HEK293 (cell line): ENCODE measurements around the gene CDKAL1.

Source experiments
- CTCF ChIA-PET: fragments of 350-600 bp; formaldehyde crosslinking; extraction: SDS; loops from one replicate; lab custom pipeline; 2021; ENCODE audit warnings: antibody characterized with exemption; lab: Yijun Ruan, JAX
- POLR2A ChIA-PET: fragments of 300-600 bp; formaldehyde crosslinking; extraction: SDS; loops from one replicate; lab custom pipeline; 2020; ENCODE audit warnings: antibody characterized with exemption, inconsistent platforms; lab: Yijun Ruan, JAX
- H3K27ac ChIP-seq: fragments of 200-500 bp; sonication (Bioruptor generic); 2 replicates; pipeline ENCODE4 v1.5.1; 2014; ENCODE audit warnings: low read depth, low read length, control low read depth, inconsistent platforms; ENCODE audit errors: extremely low read depth
- H3K36me3 ChIP-seq, 2 experiments: fragments of 200-500 bp in 1 of 2; sonication (Bioruptor generic) in 1 of 2; 1 replicate in 1 of 2; 2 replicates in 1 of 2; pipeline ENCODE4 v1.5.1; 2014 to 2017; ENCODE audit warnings: inconsistent platforms in 2 of 2, low read length in 2 of 2; ENCODE audit not compliant: control insufficient read depth in 2 of 2, insufficient read depth in 1 of 2
- H3K4me1 ChIP-seq: fragments of 200-500 bp; sonication (Bioruptor generic); 2 replicates; pipeline ENCODE4 v1.5.1; 2014; ENCODE audit warnings: mild to moderate bottlenecking, low read length, inconsistent platforms; ENCODE audit not compliant: control insufficient read depth, insufficient read depth
- H3K4me3 ChIP-seq: 2 replicates; pipeline ENCODE4 v1.5.1; 2011; ENCODE audit warnings: low read depth, mild to moderate bottlenecking, control low read depth, low read length, moderate library complexity
- H3K9me3 ChIP-seq: fragments of 200-500 bp; sonication (Bioruptor generic); 2 replicates; pipeline ENCODE4 v1.5.1; 2014; ENCODE audit warnings: low read depth, low read length, inconsistent platforms; ENCODE audit not compliant: control insufficient read depth, insufficient read depth
- FEZF1 ChIP-seq: fragments of 450-650 bp; formaldehyde crosslinking; IDR thresholded peaks from 2 replicates; pipeline ENCODE4 v1.5.1; 2016; ENCODE audit warnings: missing biosample characterization, missing genetic modification characterization
- HOXD13 ChIP-seq: sonication (generic); formaldehyde crosslinking; IDR thresholded peaks from 2 replicates; pipeline ENCODE4 v1.8.0; 2022; ENCODE audit warnings: missing genetic modification reagents, borderline replicate concordance
- KLF7 ChIP-seq: fragments of 450-650 bp; formaldehyde crosslinking; IDR thresholded peaks from 2 replicates; pipeline ENCODE4 v1.5.1; 2016; ENCODE audit warnings: missing biosample characterization, missing genetic modification characterization, borderline replicate concordance
- KLF8 ChIP-seq: fragments of 450-650 bp; formaldehyde crosslinking; IDR thresholded peaks from 2 replicates; pipeline ENCODE4 v1.5.1; 2016; ENCODE audit warnings: missing biosample characterization, missing genetic modification characterization
- SP7 ChIP-seq: fragments of 450-650 bp; formaldehyde crosslinking; IDR thresholded peaks from 2 replicates; pipeline ENCODE4 v1.5.1; 2016; ENCODE audit warnings: missing biosample characterization, missing genetic modification characterization
- ZBTB48 ChIP-seq: fragments of 450-650 bp; formaldehyde crosslinking; IDR thresholded peaks from 2 replicates; pipeline ENCODE4 v1.5.1; 2016; ENCODE audit warnings: missing biosample characterization, missing genetic modification characterization
- ZFHX2 ChIP-seq: fragments of 450-650 bp; formaldehyde crosslinking; conservative IDR thresholded peaks from 2 replicates; pipeline ENCODE4 v1.5.1; 2016; ENCODE audit warnings: missing biosample characterization, missing genetic modification characterization
- ZNF140 ChIP-seq: fragments of 450-650 bp; formaldehyde crosslinking; IDR thresholded peaks from 2 replicates; pipeline ENCODE4 v1.5.1; 2016; ENCODE audit warnings: missing biosample characterization, missing genetic modification characterization
- ZNF184 ChIP-seq: fragments of 450-650 bp; IDR thresholded peaks from 2 replicates; pipeline ENCODE4 v1.5.1; 2018; ENCODE audit warnings: missing biosample characterization, mild to moderate bottlenecking, missing genetic modification characterization
- ZNF394 ChIP-seq: fragments of 450-650 bp; formaldehyde crosslinking; IDR thresholded peaks from 2 replicates; pipeline ENCODE4 v1.5.1; 2016; ENCODE audit warnings: missing biosample characterization, missing genetic modification characterization, mild to moderate bottlenecking, moderate library complexity, borderline replicate concordance
- ZNF530 ChIP-seq: fragments of 450-650 bp; formaldehyde crosslinking; IDR thresholded peaks from 2 replicates; pipeline ENCODE4 v1.5.1; 2016; ENCODE audit warnings: low read depth, missing biosample characterization, missing genetic modification characterization
- ZNF571 ChIP-seq: fragments of 450-650 bp; formaldehyde crosslinking; IDR thresholded peaks from 2 replicates; pipeline ENCODE4 v1.5.0; 2017; ENCODE audit warnings: missing biosample characterization, missing genetic modification characterization
- ZNF645 ChIP-seq: fragments of 450-650 bp; formaldehyde crosslinking; IDR thresholded peaks from 2 replicates; pipeline ENCODE4; 2016; ENCODE audit warnings: missing biosample characterization, missing genetic modification characterization
- ZNF670 ChIP-seq: fragments of 450-650 bp; formaldehyde crosslinking; IDR thresholded peaks from 2 replicates; pipeline ENCODE4 v1.5.1; 2016; ENCODE audit warnings: missing biosample characterization, missing genetic modification characterization, low read depth
- ZNF837 ChIP-seq: fragments of 450-650 bp; formaldehyde crosslinking; IDR thresholded peaks from 2 replicates; pipeline ENCODE4 v1.5.1; 2016; ENCODE audit warnings: missing biosample characterization, missing genetic modification characterization

Gene CDKAL1

DNA sequence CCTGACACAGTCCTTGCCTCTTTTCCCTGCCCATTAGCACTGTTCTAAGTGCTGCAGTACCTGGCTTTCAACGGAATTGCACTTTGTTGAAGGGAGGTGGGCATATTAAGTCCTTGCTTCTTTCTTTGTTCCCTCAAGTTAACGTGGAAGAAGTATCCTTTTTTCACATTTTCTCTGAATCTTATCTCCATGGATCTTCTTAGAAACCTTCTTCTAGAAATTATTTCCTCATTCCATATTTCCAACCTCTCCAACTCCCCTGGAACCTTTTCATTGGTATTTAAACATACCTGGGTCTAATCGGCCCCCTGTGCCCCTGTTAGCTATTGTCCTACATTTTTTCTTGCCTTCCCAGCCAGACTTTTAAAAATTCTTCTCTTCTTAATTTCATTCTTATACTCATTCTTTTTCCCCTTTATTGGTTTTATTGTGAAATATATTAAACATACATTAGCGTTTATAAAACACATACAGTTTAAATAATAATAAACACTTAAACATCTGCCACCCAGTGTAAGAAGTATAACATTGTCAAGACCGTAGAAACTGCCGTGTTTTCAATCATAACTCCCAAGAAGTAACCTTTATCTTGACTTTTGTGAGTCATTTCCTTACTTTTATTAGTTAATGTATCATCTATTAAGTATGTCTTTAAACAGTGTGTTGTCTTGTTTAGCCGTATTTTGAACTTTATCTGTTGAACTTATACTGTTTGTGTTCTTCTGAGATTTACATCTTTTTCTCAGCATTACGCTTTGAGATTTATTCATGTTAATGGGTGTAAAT lies 118.2 kb downstream of the CDKAL1 start (continued):
- TF ChIP-seq ZBTB48 (no peak), ZNF670 (no peak), ZNF394 (tag by site-specific recombination) (no peak)

DNA sequence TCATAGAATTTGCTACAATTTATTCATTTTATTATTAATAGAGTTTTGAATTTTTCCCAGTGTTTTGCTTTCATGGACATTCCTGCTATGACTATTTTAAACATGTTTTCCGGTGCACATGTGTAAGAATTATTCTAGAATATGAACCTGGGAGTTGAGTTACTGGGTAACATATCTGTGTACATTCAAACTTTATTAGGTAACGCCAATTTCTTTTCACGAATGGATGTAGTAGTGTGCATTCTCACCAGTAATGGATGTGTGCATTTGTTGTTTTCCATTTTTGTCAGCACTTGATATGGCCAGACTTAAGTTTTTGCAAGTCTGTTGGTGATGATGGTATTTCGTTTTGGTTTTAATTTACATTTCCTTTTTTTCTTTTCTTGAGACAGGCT lies 118.8 kb downstream of the CDKAL1 start:
- TF ChIP-seq HOXD13 (CRISPR knock-in tag) (no peak), ZNF837 (no peak), ZNF530 (tag by site-specific recombination) (no peak), KLF7 (no peak), ZNF140 (tag by site-specific recombination) (no peak), ZNF571 (tag by site-specific recombination) (no peak)
- no peaks in the 10 kb centered on the region for H3K9me3 ChIP-seq
- no peak overlapping the region for H3K27ac ChIP-seq
- H3K4me3 ChIP-seq, result no peak overlapping the region
- CTCF ChIA-PET, result interaction anchor here (0.7 kb wide), 1 partner anchor 27 kb away, joined by 3 read pairs; no protein-coding TSS in a partner anchor
- POLR2A ChIA-PET, result no interaction called here
- H3K4me1 ChIP-seq, result peaks cover 5% of the 10 kb centered on the region
- no peaks in the 10 kb centered on the region for H3K36me3 ChIP-seq

- H3K4me1 ChIP-seq, result peaks cover 5% of the 10 kb centered on the region
- TF ChIP-seq ZNF645 (no peak), ZFHX2 (tag by site-specific recombination) (no peak), ZNF394 (tag by site-specific recombination) (no peak), KLF8 (tag by site-specific recombination) (no peak)
- H3K9me3 ChIP-seq, result no peaks in the 10 kb centered on the region
- H3K4me3 ChIP-seq, result no peak overlapping the region
- POLR2A ChIA-PET, result no interaction called here
- CTCF ChIA-PET, result no interaction called here
- no peaks in the 10 kb centered on the region for H3K36me3 ChIP-seq
- H3K27ac ChIP-seq, result no peak overlapping the region
These were observed 121.1 kb downstream of the CDKAL1 start for GRCh38 chr6:20655317-20655716.

- peak; percentile 66 for TF ChIP-seq FEZF1 (tag by site-specific recombination)
- 0 out of 2 replicates have a peak, but pooled peaks have one; percentile 34 for TF ChIP-seq ZNF184
- TF ChIP-seq ZNF645, result no peak
- no peak for TF ChIP-seq SP7
- CTCF ChIA-PET, result interaction anchor here (0.6 kb wide), 1 partner anchor 30 kb away, joined by 3 read pairs; no protein-coding TSS in a partner anchor
- Histone ChIP-seq H3K9me3 (no peaks in the 10 kb centered on the region), H3K27ac (no peak overlapping the region), H3K4me1 (peaks cover 16% of the 10 kb centered on the region), H3K4me3 (no peak overlapping the region), H3K36me3 (no peaks in the 10 kb centered on the region)
- POLR2A ChIA-PET, result interaction anchor here (0.6 kb wide), 1 partner anchor 81 kb away, joined by 3 read pairs; no protein-coding TSS in a partner anchor
These were observed 123.1 kb downstream of the CDKAL1 start for GRCh38 chr6:20657274-20657800.
